Suppressor macrophage treated with lipopolysaccharide for 4 hours (primary cell): Measurements from ENCODE around the gene ARL3.
"Not testable (repeated sequence)": the region's sequence is repeated elsewhere in the genome, so short reads cannot be mapped to it uniquely, and the experiment has no call there.

Experiments
- DNase-seq: peaks from one replicate; pipeline ENCODE4 v3.0.0-alpha.2; 2020

The ARL3 gene

GRCh38 chr10:102670065-102670670 is 44.0 kb downstream of the ARL3 start:
- peak; percentile 46 for DNase-seq

DNA sequence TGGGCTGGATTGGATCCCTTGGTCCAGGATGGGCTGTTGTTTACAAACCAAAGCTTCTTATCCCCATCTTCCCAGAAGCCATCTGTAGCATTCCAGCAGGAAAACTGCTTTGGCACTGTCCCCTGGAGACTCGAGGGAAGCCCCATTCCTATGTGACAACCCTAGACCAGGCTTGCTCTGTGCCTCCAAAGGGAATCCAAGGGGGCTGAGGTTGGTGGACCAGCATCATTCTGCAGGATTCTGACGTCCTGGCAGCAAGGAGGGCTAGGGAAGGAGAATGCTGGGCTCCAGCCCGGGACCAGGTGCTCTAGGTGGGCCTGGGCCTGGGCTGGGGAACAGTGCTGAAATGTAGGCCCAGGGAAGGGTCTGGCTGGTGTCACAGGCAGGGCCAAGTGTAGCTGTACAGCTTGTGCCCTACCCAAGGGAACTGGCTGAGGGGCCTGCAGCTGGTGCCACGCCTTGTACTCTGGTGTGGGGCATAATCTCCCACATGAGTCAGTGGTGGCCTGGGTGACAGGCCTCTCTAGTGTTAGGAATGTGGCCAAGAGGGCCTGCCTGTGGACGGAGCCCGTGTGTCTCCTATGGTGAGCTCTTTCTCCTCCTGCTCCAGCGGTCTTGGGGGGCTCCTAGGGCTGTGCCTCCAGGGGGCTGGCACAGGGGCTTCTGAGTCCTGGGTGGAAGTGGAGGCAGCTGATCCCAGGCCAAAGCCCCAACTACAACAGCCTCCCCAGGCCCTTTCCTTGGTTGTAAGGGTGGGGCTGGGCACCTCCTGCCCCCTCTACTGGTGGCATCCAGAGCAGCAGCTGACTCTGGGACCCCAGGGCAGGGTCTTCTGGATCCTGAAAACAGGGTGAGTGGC is 44.8 kb downstream of the ARL3 start:
- no peak for DNase-seq

GRCh38 chr10:102668326-102669107 is 45.7 kb downstream of the ARL3 start:
- DNase-seq: no peak

GRCh38 chr10:102667411-102667810 is 46.8 kb downstream of the ARL3 start:
- not testable (repeated sequence) for DNase-seq

DNA sequence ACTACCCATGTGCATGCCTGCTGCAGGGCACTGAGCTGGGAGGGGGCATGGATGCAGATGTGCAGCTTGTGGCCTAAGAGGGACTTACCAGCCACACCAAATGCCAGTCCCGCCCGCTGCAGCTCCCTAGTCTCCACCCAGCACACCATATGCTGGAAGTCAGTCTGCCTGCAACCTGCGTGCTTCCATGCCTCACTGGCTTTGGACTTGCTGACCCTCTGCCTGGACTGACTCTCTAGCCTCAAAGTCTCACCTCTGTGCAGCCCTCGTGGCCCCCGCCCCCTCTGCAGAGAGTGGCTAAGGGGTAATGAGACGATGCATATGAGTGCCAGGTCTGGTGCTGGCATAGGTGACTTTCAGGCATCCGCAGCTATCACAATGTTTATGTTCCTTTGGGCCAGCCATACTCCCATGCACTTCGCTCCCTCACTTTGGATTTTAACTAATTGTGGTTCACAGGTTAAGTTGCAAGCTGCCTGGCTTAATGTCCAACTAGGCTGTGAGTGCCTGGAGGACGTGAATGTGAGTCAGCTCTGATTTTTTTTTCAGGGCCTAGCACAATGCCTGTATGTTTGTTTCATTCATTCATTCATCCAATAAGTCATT is 48.2 kb downstream of the ARL3 start:
- no peak for DNase-seq

GRCh38 chr10:102661658-102662028 is 52.6 kb downstream of the ARL3 start:
- DNase-seq: no peak

- peak; percentile 50 for DNase-seq
These were observed 53.1 kb downstream of the ARL3 start for GRCh38 chr10:102660888-102661657.

- no peak for DNase-seq
These were observed 55.4 kb downstream of the ARL3 start for GRCh38 chr10:102658802-102659201.

- DNase-seq: no peak
These were observed 56.0 kb downstream of the ARL3 start for GRCh38 chr10:102657984-102658724.

- DNase-seq: no peak
These were observed 56.7 kb downstream of the ARL3 start for GRCh38 chr10:102657451-102657850.

GRCh38 chr10:102656791-102657371 is 57.3 kb downstream of the ARL3 start:
- DNase-seq: no peak

DNA sequence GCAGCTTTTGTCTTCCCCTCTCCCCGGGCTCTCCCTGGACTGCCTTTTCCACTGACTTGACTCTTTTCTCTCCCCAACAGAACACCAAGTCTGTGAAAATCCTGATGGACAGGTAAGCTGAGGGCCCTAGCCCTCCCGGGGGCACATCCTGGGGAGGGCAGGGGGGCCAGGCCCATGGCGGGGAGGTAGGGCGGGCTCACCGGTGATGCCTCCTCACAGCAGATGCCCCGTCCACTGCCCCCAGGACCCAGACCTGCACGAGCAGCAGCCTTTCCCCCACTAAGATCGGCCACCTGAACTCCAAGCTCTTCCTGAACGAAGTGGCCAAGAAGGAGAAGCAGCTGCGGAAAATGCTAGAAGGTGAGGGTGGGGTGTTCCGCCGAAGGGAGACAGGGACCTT is 58.2 kb downstream of the ARL3 start:
- DNase-seq: no peak

- no peak for DNase-seq
These were observed 59.2 kb downstream of the ARL3 start for GRCh38 chr10:102654969-102655368.

DNA sequence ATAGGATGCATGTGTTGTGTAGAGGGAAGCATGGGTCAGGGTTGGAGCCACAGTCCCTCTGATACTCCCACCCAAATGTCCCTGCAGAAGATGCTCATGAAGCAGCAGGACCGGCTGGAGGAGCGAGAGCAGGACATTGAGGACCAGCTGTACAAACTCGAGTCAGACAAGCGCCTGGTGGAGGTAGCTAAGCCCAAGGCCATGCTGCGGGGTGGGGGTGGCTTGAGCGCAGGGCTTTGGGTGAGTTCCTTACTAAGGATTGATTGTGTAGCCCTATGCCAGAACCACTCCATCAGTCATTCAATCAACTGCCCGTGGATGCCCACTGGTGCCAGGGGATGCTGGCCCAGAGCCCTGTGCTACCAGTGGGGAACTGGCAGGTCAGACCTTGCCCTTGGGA is 59.6 kb downstream of the ARL3 start:
- DNase-seq: no peak

DNA sequence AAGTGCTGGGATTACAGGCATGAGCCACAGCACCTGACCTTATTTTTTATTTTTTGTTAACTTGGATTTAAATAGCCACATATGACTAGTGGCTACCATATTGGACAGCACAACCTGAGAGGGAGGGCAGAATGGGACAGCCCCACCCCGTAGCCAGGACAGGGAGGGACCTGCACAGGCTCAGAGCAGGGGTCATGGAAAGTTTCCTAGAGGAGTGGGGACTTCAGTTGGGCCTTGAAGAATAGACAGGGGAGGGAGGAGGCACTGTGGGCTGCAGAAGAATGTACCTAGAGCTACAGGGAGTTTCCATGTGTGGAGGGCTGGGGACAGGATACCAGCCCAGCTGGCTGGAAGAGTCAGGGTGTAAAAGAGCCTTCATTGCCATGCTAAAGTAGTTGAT is 61.1 kb downstream of the ARL3 start:
- DNase-seq: no peak

DNA sequence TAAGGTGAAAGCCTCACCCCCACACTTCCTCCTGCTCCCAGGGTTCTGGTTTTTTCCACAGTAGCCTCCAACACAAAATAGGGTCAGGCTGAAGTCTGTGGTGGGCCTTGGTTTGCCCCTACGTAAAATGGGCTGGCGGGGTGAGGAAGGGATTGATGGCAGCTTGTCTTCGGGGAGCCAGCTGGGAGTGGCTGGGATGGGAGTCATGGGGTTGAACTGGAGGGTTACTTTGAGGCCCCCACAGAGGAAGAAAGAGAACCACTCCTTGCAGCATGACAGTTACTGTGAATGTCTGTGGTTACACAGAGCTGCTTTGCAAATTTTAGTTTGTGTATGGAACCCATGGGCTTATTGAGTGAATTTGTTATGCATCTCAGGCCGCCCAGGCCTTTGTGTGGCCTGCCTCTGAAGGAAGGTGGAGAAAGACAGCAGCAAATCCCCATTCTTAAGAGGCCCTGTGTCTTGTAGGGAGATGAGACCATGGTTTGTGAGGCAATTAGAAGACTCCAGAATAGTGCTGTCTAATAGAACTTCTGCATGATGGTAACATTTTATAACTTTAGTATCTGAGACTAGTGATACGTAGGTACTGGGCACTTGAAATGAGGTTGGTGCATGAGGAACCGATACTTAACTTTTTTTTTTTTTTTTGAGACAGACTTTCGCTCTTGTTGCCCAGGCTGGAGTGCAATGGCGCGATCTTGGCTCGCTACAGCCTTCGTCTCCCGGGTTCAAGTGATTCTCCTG is 61.9 kb downstream of the ARL3 start:
- peak; percentile 43 for DNase-seq

DNA sequence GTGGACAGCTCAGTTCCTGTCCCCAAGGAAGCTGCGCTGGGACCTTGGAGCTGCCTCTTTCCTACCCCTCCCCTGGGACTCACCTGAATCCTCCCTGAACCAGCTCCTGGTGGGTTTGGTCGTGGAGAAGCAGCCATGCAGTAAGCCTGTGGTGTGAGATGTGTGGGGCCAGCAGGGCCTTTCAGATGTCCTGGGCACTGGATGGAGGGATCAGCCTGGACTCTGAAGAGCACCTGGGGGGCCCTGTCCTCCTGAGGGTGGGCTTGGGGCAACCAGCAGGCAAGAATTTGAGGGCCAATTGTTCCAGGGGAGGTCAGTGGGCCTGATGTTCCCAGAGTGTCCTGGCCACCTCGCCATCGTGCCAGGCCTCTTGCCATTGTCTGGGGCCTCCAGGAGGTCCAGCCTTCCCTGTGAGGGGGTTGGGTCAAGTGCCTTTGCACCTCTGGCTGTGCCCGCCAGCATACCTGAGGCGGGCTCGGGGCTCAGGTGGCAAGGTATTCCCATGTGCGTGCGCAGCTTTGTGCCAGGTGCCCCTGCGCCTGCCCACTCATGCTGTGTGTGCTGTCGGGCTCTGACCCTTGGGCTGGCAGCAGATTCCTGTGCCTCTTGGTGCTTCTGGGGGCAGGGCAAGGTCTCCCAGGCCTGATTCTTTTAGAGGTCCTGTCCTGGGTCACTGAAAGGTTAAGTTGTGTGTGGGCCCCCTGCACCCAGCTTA is 62.6 kb downstream of the ARL3 start:
- no peak for DNase-seq

DNA sequence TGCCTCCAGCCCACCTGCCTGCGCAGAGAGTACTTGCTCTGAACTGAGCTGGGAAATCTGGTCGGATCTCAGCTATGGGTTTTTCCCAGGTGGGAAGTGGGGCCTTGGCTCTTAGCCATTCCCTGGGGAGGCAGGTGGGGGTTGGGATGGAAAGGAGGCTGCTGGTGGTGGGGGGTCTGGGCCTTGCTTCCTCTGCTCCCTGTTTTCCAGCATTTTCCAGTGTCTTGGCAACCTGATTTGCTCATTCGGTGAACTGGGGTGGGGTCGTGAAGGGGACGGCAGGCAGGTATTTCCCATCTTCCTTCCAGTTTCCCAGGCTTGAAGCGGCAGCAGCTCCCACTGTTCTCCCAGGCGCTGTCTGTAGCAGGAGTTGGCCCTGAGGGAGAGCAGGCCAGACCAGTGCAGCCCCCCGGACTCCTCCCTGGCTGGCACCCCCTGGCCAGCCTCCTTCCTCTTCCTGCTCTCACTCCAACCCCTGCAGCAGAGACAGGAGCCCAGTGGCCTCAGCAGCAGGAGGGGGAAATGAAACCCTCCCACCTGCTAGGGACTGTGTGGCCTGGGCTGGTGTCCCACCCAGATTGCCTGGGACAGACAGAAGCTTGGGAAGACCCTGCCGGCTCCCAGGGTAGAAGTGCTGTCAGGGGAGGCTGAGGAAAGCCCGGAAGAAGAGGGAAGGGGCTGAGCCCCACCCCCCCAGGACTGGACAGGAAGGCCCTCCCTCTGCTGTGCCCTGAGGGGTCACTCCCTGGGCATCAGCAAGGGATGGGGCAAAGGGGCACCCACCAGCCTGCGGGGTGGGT is 63.3 kb downstream of the ARL3 start:
- peak; percentile 47 for DNase-seq
